DOHH2 (cell line): Measurements from ENCODE around the gene SCAPER.

Experiments
- H3F3A ChIP-seq: fragments of 200-600 bp; sonication (generic), shearing (Covaris generic); 2 replicates; pipeline ENCODE4 v1.6.0; 2016; ENCODE audit warnings: antibody characterized with exemption, mild to moderate bottlenecking; ENCODE audit not compliant: control insufficient read depth, insufficient read depth
- H3K27ac ChIP-seq: fragments of 200-600 bp; sonication (generic); 2 replicates; pipeline ENCODE4 v1.5.1; 2014; ENCODE audit warnings: low read depth, mild to moderate bottlenecking, low read length, moderate library complexity
- H3K27me3 ChIP-seq: fragments of 200-600 bp; sonication (generic); 2 replicates; pipeline ENCODE4 v1.6.1; 2014; ENCODE audit warnings: mild to moderate bottlenecking, low read length, mixed read lengths; ENCODE audit not compliant: control insufficient read depth
- H3K36me3 ChIP-seq: fragments of 200-600 bp; sonication (generic); 2 replicates; pipeline ENCODE4 v1.6.1; 2014; ENCODE audit warnings: mild to moderate bottlenecking, low read length, moderate library complexity, mixed read lengths; ENCODE audit not compliant: control insufficient read depth
- H3K4me1 ChIP-seq: fragments of 200-600 bp; sonication (generic); 2 replicates; pipeline ENCODE4 v1.6.1; 2014; ENCODE audit warnings: mild to moderate bottlenecking, low read length, mixed read lengths; ENCODE audit not compliant: control insufficient read depth
- H3K4me2 ChIP-seq: fragments of 200-600 bp; sonication (generic); 2 replicates; pipeline ENCODE4 v1.6.0; 2014; ENCODE audit warnings: mild to moderate bottlenecking, low read length, moderate library complexity
- H3K4me3 ChIP-seq: fragments of 200-600 bp; sonication (generic); 2 replicates; pipeline ENCODE4 v1.5.1; 2014; ENCODE audit warnings: mild to moderate bottlenecking, low read length, mixed read lengths
- H3K79me2 ChIP-seq: fragments of 200-600 bp; sonication (generic); 2 replicates; pipeline ENCODE4 v1.6.1; 2014; ENCODE audit warnings: mild to moderate bottlenecking, low read length, mixed read lengths; ENCODE audit not compliant: control insufficient read depth
- H3K9me2 ChIP-seq: fragments of 200-600 bp; sonication (generic); replicated peaks from 2 replicates; pipeline ENCODE4 v1.6.1; 2014; ENCODE audit warnings: mild to moderate bottlenecking, low read length, mixed read lengths; ENCODE audit not compliant: control insufficient read depth
- H3K9me3 ChIP-seq: fragments of 200-600 bp; sonication (generic); 2 replicates; pipeline ENCODE4 v1.6.1; 2014; ENCODE audit warnings: antibody characterized with exemption, low read length, mixed read lengths; ENCODE audit not compliant: control insufficient read depth, insufficient read depth
- H4K20me1 ChIP-seq: fragments of 200-600 bp; sonication (generic); 2 replicates; pipeline ENCODE4 v1.6.0; 2014; ENCODE audit warnings: low read depth, mild to moderate bottlenecking, antibody characterized with exemption, low read length, moderate library complexity; ENCODE audit not compliant: control insufficient read depth, insufficient read depth
- CTCF ChIP-seq: fragments of 200-600 bp; sonication (generic); IDR thresholded peaks from one replicate; pipeline ENCODE4 v1.5.1; 2014; ENCODE audit warnings: antibody characterized with exemption, mild to moderate bottlenecking, low read depth, low read length; ENCODE audit not compliant: poor library complexity, severe bottlenecking
- EZH2phosphoT487 ChIP-seq: fragments of 200-600 bp; sonication (generic); IDR thresholded peaks from 2 replicates; pipeline ENCODE4 v1.6.1; 2017; ENCODE audit warnings: borderline replicate concordance, mild to moderate bottlenecking, antibody characterized with exemption, low read length, moderate library complexity, mixed read lengths

The SCAPER gene

GRCh38 chr15:76843269-76843668 lies 61.9 kb downstream of the SCAPER start:
- no peak overlapping the region for H3K4me2 ChIP-seq
- H3K79me2 ChIP-seq = no peaks in the 10 kb centered on the region

GRCh38 chr15:76840830-76841460 lies 64.2 kb downstream of the SCAPER start:
- no peaks in the 10 kb centered on the region for H4K20me1 ChIP-seq
- H3K4me1 ChIP-seq = no peaks in the 10 kb centered on the region

More at GRCh38 chr15:76843269-76843668, 61.9 kb downstream of the SCAPER start:
- no peaks in the 10 kb centered on the region for H3K9me2 ChIP-seq
- H3K4me1 ChIP-seq = no peaks in the 10 kb centered on the region
- no peak overlapping the region for H3K4me3 ChIP-seq
- no peaks in the 10 kb centered on the region for H3K9me3 ChIP-seq
- H3K27me3 ChIP-seq = no peaks in the 10 kb centered on the region
- TF ChIP-seq EZH2phosphoT487 (no peak), CTCF (no peak)
- H3K36me3 ChIP-seq = no peaks in the 10 kb centered on the region
- no peaks in the 10 kb centered on the region for H4K20me1 ChIP-seq
- no peaks in the 10 kb centered on the region for H3F3A ChIP-seq
- no peak overlapping the region for H3K27ac ChIP-seq

GRCh38 chr15:76839173-76839572 lies 66.0 kb downstream of the SCAPER start:
- no peaks in the 10 kb centered on the region for H3K27me3 ChIP-seq
- no peak overlapping the region for H3K27ac ChIP-seq
- no peaks in the 10 kb centered on the region for H4K20me1 ChIP-seq
- no peak for TF ChIP-seq CTCF
- no peak for TF ChIP-seq EZH2phosphoT487
- no peaks in the 10 kb centered on the region for H3F3A ChIP-seq
- H3K4me2 ChIP-seq = no peak overlapping the region
- H3K36me3 ChIP-seq = no peaks in the 10 kb centered on the region
- H3K9me3 ChIP-seq = no peaks in the 10 kb centered on the region
- no peaks in the 10 kb centered on the region for H3K9me2 ChIP-seq
- no peaks in the 10 kb centered on the region for H3K4me1 ChIP-seq
- H3K79me2 ChIP-seq = no peaks in the 10 kb centered on the region
- H3K4me3 ChIP-seq = no peak overlapping the region

More at GRCh38 chr15:76840830-76841460, 64.2 kb downstream of the SCAPER start:
- H3K9me2 ChIP-seq = no peaks in the 10 kb centered on the region
- no peak overlapping the region for H3K4me3 ChIP-seq
- H3K36me3 ChIP-seq = no peaks in the 10 kb centered on the region
- H3K9me3 ChIP-seq = no peaks in the 10 kb centered on the region
- no peaks in the 10 kb centered on the region for H3K79me2 ChIP-seq
- no peak overlapping the region for H3K27ac ChIP-seq
- H3K27me3 ChIP-seq = no peaks in the 10 kb centered on the region
- no peaks in the 10 kb centered on the region for H3F3A ChIP-seq
- TF ChIP-seq EZH2phosphoT487 (no peak), CTCF (peak; percentile 66)
- no peak overlapping the region for H3K4me2 ChIP-seq
